Superior temporal gyrus (tissue), 1 donor: ENCODE results near the gene TMEM44.
"Not testable (repeated sequence)": the region's sequence is repeated elsewhere in the genome, so short reads cannot be mapped to it uniquely, and the experiment has no call there.

Experiments
- DNase-seq: peaks from one replicate; pipeline ENCODE4 v3.0.0-alpha.2; 2016; ENCODE audit errors: extremely low spot score

The TMEM44 gene

DNA sequence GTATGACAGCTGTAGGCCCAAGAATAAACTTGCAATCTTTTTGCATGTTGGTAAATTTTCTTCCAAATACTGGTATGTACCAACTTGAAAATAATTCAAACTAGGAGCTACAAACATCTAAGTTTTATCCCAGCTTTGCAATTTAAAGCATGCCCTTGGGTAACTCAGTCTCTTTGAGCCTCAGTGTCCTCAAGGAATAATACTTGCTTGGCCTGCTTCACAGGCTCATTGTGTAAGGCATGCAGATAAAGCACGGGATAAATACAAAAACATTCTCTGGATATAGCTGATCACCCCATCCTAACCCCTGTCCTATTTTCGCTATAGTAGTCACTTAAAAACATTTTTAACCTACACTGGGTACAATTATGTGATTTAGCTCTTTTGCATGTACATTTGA is 9.6 kb upstream of the TMEM44 start:
- no peak for DNase-seq

DNA sequence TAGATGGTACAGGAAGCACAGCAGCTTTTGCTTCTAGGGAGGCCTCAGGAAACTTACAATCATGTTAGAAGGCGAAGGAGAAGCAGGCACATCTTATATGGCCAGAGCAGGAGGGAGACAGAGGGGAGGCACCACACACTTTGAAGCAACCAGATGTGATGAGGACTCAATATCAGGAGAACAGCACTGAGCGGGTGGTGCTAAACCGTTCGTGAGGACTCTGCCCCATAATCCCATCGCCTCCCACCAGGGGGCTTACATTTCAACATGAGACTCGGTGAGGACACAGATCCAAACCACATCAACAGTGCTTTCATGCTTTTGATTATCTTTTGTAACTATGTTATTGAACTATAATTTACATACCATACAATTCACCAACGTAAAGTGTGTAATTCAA is 7.6 kb upstream of the TMEM44 start:
- DNase-seq = no peak

DNA sequence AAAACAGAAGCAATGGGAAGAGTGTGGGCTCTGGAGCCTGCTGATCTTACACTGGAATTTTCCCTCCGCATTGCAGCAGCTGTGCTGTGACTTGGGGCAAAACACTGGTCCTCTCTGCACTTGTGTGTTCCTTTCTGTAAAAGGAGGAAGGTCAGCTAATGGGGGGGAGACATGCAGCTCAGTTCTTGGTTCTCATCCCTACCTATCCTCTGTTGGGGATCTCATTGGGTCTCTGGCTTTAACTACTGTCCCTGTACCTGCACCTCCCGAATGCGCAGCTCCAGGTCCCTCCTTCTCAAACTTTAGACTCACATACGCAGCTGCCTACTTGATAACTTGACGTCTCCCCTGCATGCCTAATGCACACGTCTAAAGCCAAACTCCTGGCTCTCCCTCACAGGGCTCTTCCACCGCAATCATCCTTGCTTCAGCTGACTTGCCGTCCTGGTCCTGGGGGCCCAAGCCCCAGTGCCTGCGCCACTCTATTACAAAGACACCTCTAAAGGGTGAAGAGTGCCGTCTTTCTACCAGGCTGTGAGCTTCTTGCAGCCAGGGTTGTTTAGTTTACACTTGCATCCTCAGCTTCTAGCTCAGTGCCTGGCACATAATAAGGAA is 5.9 kb upstream of the TMEM44 start:
- no peak for DNase-seq

DNA sequence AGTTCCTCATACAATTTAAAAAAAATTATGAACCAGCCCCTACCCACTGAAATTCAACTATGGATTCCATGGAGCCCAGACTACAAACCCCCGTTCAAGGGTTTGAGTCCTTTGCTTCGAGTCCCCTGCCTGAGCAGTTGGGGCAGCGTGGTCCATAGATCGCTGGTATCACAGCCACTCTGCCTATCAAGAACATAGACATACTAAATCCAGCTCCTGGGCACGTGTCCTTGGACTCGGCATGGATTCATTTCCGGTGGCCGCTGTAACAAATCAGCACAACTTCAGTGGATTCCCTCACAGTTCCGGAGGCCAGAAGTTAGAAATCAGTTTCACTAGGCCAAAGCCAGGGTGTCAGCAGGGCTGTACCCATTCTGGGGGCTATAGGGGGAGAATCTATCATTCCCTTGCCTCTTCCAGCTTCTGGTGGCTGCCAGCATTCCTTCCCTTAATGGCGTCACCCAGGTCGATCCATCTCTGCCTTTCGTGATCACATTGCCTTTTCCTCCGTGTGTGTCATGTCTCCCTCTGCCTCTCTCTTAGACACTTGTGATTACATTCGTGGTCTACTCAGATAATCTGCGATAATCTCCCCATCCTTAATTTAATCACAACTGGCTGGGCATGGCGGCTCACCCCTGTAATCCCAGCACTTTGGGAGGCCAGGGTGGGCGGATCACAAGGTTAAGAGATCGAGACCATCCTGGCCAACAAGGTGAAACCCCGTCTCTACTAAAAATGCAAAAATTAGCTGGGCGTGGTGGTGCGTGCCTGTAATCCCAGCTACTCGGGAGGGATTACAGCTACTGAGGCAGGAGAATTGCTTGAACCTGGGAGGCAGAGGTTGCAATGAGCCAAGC is 4.6 kb upstream of the TMEM44 start:
- DNase-seq = no peak

DNA sequence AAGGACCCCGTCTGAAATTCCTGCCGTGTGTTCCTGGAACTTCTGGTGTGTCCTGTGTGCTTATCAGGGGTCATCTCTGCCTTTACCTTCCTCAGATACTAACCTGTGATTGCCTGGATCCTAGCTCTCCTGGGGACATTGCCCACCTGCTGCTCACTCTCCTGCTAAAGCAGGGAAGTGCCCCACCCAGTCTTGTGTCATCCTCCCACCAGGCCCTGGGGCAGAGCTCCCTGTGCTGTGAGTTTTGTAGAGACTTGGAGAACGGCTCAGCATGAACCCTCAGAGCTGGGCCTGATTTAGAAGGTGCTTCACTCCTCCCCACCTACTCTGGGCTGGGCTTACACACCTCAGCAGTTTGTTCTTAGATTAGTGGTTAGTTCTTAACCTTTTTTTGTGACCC is 3.8 kb upstream of the TMEM44 start:
- no peak for DNase-seq

DNA sequence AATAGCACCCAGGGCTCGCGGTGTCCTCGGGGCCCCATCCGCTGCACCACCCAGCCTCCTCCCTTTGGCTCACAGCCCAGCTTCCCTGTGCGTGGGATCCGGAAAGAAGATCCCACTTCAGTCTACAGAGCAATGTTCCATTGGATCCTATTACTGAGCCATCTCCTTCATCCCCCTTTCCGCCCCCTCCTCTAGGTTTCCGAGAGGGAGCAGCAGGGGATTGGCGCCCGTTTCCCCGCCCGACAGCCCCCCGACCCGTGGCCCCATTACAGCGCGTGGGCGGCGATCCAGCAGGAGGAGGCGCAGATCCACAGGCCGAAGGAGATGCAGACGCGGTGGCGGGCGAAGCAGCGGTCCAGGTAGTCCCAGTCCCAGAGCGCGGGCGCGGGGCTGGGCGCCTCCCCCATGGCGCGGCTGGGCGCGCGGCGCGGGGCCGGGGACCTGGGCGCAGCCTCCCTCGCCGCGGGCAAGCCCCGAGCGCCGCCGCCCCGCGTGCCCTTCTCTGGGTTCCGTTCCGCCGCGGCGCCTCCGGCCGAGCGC is 340 bp downstream of the TMEM44 start:
- DNase-seq = no peak

DNA sequence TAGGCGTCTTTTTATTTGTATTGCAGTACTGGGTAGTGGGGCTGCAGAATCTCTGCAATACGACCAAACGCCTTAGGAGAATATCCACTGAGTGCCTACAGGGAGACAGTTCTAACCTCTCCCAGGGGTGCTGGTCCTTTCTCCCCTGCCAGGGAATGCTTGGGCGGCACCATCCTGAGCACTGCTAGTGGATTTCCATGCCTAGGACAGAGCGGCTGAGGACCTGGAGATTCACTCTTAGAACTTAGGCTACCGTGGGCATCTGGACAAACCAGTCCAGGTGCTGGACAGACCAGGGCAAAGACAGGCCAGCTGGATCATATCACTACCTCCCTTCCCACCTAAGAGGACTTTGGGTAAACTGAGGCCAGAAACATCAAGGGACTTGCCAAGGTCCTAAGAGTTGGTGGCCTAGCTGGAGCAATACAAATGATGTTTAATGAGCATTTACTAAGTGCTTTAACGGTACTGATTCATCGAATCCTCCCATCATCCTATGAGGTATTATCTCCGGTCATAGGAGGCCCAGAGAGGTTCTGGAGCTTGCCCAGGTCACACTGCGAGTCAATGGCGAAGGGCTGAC is 902 bp downstream of the TMEM44 start:
- DNase-seq = no peak

DNA sequence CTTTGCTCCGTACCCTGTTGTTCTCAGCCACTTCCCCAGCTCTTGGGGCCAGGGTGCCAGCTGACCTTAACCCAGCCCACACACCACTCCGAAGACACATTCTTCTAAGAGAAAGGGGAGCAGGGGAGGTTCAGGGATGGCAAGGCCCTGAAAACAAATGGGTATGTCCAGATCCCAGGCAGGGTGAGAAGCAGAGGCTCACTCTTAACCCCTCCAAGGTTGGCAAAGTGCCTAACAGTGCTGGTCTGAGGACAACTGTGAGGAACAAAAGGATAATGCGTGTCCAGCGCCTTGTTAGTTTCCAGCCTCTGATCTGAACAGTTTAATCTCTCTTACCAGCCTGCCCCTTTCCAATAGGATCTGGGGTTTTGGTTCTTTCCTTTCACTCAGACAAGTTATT is 1.5 kb downstream of the TMEM44 start:
- DNase-seq = no peak

DNA sequence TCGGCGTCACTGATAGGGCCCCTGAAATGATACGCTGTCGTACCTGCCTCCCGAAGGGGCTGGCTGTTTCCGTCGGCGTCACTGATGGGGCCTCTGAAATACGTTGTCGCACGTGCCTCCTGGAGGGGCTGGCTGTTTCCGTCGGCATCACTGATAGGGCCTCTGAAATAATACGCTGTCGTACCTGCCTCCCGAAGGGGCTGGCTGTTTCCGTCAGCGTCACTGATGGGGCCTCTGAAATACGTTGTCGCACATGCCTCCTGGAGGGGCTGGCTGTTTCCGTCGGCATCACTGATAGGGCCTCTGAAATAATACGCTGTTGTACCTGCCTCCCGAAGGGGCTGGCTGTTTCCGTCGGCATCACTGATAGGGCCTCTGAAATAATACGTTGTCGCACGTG is 2.5 kb downstream of the TMEM44 start:
- DNase-seq = not testable (repeated sequence)

DNA sequence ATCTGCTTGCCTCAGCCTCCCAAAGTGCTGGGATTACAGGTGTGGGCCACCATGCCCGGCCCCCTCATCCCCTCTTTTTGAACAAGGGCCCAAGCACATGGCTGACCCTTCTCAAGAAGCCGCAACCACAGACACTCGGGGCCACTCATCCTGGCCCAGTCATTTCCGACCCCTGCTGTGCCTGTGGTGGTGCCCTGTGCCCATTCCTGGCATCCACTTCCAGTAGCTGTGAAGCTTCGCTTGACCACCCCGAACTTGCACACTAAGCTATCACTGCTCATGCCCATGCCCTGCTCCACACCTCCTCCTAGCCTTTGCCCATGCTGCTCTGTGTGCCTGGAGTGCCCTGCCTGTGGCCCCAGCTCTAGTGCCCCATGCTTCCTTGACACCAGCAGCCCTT is 8.3 kb downstream of the TMEM44 start:
- DNase-seq = no peak

DNA sequence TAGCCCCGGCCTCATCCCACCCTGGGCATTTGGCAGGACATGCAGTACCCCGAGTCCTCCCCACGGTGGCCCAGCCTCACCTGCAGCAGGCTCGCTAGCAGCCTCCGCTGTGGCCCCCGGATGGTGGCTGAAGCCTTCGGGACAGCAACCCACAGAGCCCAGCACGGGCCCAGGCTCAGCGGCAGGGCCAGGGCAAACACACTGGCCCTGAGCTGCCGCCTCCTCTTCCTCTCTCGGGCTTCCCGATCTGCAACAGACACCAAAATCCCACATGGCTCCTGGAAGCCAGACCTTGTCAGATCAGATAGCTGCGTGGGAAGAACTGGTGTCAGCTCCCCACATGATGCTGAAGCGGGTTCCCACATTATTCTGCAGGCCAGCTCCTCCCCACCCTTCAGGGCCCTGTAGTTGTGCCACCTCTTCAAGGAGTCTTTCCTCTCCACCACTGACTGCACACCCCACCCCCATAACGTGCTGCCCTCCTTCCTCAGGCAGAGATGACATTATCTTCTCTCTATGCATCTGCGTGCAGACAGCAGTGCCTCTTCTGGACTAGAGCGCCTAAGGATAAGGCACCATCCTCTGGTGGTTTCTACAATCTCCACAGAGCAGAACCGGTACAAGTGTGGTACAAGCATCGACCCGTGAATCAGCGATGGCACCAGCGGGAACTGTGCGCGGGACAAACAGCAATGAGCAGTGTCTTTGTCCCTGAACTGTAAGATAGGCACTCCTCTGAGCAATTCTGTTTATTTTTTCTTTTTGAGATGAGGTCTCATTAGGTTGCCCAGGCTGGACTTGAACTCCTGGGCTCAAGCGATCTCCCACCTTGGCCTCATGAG is 9.5 kb downstream of the TMEM44 start:
- DNase-seq = no peak

DNA sequence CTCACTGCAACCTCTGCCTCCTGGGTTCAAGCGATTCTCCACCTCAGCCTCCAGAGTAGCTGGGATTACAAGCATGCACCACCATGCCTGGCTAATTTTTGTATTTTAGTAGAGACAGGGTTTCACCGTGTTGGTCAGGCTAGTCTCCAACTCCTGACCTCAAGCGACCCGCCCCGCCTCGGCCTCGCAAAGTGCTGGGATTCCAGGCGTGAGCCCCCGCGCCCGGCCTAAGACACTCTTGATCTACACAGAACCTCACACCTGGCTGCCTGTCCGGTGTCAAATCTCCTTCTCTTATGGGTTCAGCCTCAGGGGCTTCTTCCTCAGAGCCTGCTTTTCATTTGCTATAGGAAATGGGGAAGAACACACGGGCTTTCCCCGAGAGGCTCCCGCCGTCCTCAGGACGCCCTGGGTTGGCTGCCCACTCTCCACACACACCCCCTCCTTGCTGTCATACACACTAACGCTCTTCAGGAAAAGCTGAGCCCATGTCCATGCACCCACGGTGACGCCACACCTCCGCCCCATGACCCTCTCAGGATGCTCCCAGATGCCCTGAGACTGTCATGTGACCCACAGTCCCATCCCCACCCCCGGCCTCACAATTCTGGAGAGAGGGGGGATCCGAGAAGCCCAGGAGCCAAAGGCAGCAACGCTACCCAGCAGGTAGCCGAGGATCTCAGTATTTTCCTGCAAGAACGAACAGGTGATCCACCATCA is 10.4 kb downstream of the TMEM44 start:
- no peak for DNase-seq

DNA sequence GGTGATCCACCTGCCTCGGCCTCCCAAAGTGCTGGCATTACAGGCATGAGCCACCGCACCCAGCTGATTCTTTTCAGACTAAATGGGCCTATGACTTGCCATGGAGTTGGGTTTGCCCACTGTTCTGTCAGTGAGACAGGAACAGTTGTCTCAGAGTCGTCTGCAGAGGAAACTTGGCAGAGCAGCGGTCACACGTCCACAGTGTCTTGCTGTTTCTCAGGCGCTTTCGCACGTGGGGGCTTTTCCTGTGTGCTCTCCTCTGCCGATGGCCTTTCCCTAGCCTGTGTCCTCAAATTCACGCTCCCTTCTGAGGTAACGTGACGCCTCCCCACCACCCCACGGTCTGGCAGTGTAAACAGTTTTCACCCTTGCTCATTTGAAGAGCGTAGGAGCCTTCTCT is 11.3 kb downstream of the TMEM44 start:
- DNase-seq = no peak

DNA sequence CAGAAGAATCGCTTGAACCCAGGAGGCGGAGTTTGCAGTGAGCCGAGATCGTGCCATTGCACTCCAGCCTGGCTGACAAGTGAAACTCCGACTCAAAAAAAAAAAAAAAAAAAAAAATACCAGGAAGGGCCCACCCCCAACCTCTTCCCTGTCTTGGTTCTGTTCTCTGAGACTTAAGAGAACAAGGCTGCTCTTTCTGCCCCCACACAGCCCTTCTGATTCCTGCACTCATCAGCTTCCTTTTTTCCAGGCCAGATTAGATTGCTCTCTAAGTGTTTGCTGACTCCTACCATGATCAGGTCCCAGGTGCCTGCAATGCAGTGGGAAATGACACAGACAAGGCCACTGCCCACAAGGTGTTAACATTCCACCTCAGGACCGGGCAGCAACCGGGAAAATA is 13.0 kb downstream of the TMEM44 start:
- DNase-seq = no peak

DNA sequence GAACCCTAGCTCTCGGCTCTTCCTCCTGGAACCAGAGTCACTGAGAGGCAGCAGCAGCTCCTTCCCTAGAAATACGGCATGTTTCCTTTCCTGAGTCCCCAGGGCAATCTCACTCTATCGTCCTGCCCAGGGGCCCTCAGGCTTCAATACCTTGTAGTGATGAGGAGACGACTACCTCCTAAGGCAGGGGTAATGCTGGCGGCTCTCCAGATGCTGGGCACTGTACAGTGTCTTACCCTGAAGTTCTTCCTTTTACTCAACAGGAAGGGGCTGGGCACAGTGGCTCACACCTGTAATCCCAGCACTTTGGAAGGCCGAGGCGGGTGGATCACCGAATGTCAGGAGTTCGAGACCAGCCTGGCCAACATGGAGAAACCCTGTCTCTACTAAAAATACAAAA is 13.5 kb downstream of the TMEM44 start:
- DNase-seq = no peak

DNA sequence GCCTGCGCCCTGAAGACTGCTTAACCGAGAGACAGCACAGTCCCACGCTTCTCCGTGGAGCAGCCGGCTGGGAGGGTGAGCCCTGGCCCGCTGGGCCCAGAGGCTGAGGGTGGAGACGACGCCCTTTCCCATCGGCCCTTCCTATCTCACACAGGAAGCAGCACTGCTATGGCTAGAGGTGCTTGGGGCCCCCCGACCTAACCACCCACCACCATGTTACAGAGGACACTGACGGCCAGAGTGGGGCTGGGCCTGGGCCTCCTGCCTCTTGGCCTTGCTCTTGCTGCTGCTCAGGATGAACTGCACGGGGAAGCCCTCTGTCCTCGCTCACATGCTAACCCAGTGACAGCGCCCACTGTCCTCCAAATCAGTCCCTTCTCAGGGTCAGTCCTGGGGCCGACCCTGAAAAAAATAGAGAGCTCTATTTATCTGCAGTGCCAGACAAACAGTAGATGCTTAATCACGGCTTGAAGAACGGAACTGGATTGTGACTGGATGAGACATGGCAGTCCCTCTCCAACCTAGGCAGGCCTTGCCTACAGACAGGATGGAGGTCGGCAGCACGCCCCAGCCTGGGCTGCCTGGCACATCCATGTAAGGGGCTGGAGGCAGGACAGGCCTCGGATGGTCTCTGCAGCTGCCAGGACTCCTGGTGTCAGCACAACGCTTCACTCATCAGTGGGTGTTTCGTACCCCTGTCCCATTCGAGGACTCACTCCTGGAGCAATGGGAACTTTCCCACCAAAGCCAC is 14.2 kb downstream of the TMEM44 start:
- DNase-seq = no peak

DNA sequence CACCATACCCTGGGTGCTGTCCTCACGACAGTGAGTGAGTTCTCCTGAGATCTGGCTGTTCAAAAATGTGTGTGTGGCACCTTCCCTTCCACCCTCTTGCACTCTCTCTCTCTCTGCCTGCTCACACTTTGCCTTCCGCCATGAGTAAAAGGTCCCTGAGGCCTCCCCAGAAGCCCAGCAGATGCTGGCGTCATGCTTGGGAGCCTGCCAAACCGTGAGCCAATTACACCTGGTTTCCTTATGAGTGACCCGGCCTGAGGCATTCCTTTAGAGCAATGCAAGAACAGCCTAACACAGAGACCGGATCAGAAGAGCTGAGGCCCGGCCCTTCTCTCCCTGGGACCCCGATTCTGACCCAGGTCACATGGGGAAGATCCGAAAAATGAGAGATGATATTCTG is 15.4 kb downstream of the TMEM44 start:
- no peak for DNase-seq

DNA sequence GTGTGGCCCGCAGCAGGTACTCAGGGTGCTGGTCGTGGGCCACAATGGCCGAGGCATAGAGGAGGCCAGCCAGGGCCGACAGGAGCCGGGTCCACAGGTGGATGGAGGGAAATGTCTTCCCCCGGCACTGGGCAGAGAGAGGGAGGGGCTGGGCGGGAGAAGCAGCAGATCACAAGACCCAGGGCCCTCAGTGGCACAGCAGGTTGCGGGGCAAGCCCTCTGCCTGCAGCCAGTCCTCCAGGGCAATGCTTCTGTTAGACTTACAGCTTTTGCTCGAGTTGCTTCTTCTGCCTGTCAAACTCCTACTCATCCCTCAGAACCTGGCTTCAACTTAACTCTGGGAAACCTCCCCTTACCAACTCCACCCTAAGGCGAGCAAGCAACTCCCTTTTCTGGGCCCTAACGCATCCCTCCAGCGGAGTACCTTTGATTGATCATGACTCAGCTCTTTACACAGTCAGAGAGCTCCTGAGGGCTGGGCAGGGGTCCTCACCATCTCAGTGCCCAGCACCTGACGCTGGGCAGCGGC is 16.0 kb downstream of the TMEM44 start:
- no peak for DNase-seq

DNA sequence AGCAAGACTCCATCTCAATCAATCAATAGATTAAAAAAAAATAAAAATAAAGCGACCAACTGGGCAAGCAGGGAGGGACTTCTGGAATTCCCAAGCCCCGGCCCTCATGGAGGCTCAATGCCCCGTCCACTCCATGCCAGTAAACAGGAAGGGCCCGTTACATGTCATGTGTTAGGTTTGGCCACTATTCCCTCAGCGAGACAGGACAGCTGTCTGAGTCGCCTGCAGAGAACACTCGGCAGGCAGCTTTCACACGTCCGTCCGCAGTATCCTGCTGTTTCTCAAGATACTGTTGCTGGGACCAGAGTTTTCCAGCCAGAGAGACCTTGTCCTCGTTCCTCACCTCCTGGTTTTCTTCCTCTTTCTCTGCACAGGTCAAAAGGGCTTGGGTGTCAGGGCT is 18.0 kb downstream of the TMEM44 start:
- DNase-seq = no peak

DNA sequence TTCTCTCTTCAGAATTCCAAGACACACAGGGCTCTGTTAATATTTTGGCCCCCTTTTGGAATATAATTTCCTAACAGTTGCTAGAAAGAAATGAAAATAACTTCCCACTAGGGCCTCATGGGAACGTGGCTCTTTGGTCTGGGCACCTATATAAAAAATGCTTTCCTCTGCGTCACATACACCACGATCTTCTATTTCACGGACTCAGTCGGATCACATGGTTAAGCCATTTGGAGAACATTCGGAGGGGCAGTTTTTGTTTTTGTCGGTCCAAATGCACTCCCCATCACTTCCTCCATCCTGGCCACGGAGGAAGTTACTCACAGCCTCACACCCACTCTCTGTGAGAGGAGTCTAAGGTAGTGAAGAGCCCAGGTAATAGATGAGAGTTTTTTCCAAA is 21.0 kb downstream of the TMEM44 start:
- DNase-seq = no peak
